ENCODE results near the gene ACADS.
"Not testable (repeated sequence)": the region's sequence is repeated elsewhere in the genome, so short reads cannot be mapped to it uniquely, and the experiment has no call there.

The ACADS gene

DNA sequence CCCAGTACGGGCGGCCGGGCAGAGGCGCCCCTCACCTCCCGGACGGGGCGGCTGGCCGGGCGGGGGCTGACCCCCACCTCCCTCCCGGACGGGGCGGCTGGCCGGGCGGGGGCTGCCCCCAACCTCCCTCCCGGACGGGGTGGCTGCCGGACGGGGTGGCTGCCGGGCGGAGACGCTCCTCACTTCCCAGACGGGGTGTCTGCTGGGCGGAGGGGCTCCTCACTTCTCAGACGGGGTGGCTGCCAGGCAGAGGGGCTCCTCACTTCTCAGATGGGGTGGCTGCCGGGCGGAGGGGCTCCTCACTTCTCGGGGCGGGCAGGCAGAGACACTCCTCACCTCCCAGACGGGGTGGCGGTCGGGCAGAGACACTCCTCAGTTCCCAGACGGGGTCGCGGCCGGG is 6.6 kb downstream of the ACADS start:
- DNase-seq (ENCODE audit: low read depth): not testable (repeated sequence)

DNA sequence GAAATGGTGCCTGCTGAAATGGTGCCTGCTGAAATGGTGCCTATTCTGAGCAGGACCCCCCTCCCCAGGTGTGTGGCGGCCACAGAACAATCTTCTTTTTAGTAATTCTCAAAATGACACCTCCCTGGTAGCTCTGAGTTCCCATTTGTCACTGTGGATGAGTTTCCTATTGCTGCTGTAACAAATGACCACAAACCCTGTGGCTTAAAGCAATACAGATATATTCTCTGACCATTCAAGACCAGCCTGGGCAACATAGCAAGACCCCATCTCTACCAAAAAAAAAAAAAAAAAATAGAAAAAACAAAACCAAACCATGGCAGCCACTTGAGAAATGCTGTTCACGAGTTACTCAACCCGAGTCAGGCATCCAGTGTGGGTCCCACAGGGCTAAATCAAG is 7.9 kb downstream of the ACADS start:
- no peak for DNase-seq (ENCODE audit: low read depth)

DNA sequence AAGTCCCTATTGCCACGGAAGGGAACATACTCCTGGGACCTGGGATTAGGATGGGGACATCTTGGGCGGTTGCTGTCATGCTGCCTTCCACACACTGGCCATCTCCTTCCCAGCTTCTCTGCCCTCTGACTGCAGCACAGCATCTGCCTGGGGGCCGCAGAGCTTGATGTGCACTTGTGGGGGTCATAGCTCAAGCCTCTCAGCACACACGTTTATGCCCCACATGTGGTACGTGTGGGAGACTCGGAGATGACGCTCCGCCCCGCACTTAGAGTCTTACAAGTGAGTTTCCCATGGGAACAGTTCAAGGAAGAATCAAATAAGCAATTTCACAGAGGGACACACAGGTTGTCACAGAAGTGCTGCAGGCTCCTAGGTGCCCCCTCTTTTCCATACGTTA is 8.6 kb downstream of the ACADS start:
- no peak for DNase-seq (ENCODE audit: low read depth)

- no peak for DNase-seq (ENCODE audit: low read depth)
Measured at GRCh38 chr12:120735181-120735580, 9.6 kb downstream of the ACADS start.

DNA sequence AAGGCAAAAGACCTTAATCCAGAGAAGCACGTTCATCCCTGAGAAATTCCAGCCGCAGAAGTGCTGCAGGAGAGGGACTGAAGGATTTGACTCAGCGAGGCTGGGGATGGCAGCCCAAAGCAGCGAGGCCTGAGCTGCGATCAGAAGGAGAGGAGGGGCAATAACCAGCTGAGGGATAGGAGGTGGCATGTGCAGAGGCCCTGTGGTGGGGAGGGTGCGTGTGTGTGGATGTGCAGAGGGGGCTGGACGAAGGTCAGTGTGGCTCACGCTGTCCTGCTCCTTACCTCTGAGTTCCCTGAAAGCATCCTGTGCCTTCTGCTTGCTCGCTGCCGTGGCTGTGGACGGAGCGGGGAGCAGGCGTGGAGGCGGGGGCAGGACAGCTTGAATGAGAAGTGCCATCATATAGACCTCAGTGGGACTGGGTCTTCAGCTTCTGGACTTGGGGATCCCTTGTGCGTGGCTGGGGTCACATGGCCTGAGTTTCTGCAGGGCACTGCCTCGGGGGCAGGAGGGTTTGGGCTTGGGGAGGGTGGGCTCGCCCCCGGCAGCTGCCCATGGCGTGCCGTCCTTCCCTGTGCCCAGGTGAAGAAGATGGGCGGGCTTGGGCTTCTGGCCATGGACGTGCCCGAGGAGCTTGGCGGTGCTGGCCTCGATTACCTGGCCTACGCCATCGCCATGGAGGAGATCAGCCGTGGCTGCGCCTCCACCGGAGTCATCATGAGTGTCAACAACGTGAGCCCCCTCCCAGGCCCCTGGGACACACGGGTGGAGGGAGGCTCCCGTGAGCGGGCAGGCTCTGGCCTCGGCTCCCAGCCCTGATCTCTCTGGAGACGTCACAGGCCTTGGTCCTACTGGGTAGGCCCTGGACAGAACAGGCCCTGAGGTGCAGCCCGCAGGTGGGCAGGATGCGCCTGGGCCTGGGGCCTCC is 11.0 kb downstream of the ACADS start:
- DNase-seq (ENCODE audit: low read depth): no peak

DNA sequence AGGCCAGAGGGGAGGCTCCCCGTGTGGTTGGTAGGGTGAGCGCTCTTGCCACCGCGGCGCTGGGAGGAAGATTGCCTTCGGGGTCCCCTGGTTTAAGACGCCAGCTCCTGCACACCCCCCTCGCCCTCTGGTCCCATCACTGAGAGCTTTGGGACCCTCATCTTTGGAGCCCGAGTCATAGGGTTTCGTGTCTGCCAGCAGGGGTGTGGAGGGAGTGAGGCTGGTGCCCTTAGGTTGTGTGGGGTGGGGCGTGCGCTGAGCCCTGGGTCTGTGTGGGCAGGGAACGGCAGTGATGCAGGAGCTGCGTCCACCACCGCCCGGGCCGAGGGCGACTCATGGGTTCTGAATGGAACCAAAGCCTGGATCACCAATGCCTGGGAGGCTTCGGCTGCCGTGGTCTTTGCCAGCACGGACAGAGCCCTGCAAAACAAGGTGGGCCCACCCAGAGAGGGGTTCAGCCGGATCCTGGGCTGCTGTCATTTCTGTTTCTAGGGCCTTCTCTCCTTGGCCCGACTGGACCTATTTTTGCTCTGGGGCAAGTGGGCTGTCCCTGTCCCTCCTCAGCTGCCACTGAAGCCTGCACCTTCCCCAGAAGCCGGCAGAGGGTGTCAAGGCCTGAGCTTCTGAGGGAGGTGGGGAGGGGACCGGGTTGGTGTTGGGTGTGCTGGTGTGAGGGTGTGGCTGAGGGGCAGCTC is 12.1 kb downstream of the ACADS start:
- no peak for DNase-seq (ENCODE audit: low read depth)

- no peak for DNase-seq (ENCODE audit: low read depth)
Measured at GRCh38 chr12:120738252-120739030, 12.8 kb downstream of the ACADS start.

DNA sequence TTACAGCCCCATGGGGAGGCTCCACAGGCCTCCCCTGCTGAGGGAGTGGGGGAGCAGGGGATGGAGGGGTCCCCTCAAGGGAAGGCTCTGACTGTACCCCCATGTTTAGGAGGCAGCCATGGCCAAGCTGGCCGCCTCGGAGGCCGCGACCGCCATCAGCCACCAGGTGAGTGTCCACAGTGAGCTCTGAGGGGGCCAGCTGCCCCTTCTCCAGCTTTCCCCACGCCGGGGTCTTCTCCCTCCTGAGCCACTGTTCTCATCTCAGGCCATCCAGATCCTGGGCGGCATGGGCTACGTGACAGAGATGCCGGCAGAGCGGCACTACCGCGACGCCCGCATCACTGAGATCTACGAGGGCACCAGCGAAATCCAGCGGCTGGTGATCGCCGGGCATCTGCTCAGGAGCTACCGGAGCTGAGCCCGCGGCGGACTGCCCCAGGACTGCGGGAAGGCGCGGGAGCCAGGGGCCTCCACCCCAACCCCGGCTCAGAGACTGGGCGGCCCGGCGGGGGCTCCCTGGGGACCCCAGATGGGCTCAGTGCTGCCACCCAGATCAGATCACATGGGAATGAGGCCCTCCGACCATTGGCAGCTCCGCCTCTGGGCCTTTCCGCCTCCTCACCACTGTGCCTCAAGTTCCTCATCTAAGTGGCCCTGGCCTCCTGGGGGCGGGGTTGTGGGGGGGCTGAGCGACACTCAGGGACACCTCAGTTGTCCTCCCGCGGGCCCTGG is 13.6 kb downstream of the ACADS start:
- no peak for DNase-seq (ENCODE audit: low read depth)

- no peak for DNase-seq (ENCODE audit: low read depth)
Measured at GRCh38 chr12:120739821-120740613, 14.4 kb downstream of the ACADS start.

GRCh38 chr12:120740871-120741270 is 15.2 kb downstream of the ACADS start:
- no peak for DNase-seq (ENCODE audit: low read depth)

GRCh38 chr12:120741476-120742421 is 16.1 kb downstream of the ACADS start:
- DNase-seq (ENCODE audit: low read depth): no peak

GRCh38 chr12:120744922-120745493 is 19.4 kb downstream of the ACADS start:
- no peak for DNase-seq (ENCODE audit: low read depth)

DNA sequence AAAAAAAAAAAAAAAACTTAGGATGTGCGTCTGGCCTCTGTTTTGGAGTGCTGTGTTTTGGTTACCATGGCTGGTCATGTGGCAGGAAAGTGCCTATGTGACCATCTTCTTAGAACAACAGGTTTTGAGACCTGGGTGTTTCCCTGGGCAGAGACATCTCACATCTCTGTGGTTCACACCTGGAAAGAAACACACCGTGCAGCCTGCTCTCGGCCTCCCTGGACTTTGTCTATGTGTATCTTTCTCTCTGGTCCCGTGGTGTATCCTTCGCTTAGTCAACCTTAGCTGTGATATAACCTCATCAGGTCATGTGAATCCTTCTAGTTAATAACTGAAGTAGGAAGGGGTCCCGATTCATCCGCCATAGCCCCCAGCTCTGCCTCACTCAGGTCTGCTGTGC is 22.6 kb downstream of the ACADS start:
- no peak for DNase-seq (ENCODE audit: low read depth)

GRCh38 chr12:120749256-120749655 is 23.6 kb downstream of the ACADS start:
- DNase-seq (ENCODE audit: low read depth): no peak

- no peak for DNase-seq (ENCODE audit: low read depth)
Measured at GRCh38 chr12:120750806-120751205, 25.2 kb downstream of the ACADS start.

- no peak for DNase-seq (ENCODE audit: low read depth)
Measured at GRCh38 chr12:120751389-120751788, 25.8 kb downstream of the ACADS start.

DNA sequence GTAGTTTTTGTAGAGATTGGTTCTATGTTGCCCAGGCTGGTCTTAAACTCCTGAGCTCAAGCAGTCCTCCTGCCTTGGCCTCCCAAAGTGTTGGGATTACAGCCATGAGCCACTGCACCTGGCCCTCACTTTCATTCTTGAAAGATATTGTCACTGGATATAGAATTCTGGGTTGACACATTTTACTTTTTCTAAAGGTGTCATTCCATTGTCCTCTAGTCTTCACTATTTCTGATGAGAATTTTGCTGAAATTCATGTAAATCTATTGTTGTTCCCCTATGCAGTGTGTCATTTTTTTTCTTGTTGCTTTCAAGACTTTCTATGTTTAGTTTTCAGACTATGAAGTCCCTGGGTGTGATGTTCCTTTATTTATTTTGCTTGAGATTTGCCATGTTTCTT is 29.2 kb downstream of the ACADS start:
- no peak for DNase-seq (ENCODE audit: low read depth)

- DNase-seq (ENCODE audit: low read depth): no peak
Measured at GRCh38 chr12:120755269-120755668, 29.6 kb downstream of the ACADS start.

DNA sequence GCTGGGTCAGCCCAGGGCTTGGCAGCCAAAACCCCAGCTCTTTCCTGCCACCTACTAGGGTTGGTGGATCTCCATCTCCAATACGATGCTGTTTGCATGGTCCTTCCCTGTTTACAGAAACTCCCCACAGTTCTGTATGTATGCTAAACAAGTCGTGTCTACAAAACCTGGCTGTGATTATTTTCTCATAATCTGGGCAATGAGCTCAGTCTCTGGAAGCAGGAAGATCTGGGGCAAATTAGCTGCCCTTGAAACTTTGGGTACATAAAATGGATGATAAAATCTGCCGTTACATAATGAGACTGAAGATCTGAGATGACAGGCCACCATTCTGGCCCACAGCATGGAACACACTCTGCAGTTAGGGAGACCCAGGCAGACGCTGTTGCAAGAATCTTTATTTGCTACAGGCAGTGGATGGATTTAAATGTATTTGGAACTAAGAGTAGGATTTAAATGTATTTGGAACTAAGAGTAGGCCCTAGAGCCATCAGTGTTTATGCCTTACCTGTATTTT is 31.7 kb downstream of the ACADS start:
- no peak for DNase-seq (ENCODE audit: low read depth)

Data from stimulated activated CD8-positive, alpha-beta memory T cell treated with anti-CD3 and anti-CD28 coated beads, Interleukin-15, amount 100 ng/mL, for 1 hour (primary cell).